GM19452 (cell line): ENCODE measurements around the gene ENTPD2.
"Not testable (repeated sequence)": the region's sequence is repeated elsewhere in the genome, so short reads cannot be mapped to it uniquely, and the experiment has no call there.

Experiments used
- ATAC-seq: cut with Tn5 transposase; IDR thresholded peaks from one replicate; pipeline ENCODE4 v1.9.1; 2021; ENCODE audit not compliant: unreplicated experiment

Gene ENTPD2

DNA sequence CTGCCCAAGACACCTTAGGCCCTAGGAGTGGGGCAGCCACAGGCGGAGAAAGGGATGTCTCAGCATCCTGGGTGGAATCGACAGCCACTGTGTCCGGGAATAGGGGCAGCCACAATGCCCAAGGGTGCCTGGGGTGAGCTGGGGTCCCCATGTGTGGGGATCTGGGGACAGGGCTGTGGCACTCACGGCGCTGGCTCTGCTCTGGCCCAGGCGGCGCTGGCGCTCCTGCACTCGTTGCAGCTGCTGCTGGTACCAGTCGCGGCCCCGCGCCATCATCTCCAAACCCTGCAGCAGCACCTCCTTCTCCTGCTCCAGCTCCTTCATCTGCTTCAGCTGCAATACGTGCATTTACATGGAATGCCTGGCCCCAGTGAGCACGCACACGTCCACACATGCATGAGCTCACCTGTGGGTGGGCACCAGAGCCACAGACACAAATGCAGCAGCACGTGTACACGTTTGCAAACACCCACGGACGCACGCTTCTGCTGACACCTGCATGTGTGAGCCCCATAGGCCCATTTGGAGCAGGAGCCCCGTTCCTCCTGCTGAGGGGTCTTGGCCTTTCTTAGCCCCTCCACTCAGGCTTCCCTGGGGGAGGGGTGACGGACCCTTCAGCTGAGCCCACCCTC, 11.6 kb upstream of the ENTPD2 start:
- ATAC-seq, result no peak

DNA sequence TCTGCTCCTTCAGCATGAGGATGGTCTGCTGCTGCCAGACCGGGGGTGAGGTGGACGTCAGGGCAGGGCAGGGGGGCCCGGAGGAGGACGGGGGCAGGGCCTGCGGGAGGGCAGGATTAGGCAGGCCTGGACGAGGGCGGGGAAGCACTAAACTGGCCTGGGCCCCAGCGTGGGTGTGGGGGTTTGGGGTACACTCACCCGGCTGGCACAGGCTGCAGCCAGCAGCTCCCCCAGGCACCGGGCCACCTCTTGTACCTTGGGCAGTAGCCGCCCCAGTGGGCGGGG, 11.0 kb upstream of the ENTPD2 start:
- ATAC-seq, result no peak

DNA sequence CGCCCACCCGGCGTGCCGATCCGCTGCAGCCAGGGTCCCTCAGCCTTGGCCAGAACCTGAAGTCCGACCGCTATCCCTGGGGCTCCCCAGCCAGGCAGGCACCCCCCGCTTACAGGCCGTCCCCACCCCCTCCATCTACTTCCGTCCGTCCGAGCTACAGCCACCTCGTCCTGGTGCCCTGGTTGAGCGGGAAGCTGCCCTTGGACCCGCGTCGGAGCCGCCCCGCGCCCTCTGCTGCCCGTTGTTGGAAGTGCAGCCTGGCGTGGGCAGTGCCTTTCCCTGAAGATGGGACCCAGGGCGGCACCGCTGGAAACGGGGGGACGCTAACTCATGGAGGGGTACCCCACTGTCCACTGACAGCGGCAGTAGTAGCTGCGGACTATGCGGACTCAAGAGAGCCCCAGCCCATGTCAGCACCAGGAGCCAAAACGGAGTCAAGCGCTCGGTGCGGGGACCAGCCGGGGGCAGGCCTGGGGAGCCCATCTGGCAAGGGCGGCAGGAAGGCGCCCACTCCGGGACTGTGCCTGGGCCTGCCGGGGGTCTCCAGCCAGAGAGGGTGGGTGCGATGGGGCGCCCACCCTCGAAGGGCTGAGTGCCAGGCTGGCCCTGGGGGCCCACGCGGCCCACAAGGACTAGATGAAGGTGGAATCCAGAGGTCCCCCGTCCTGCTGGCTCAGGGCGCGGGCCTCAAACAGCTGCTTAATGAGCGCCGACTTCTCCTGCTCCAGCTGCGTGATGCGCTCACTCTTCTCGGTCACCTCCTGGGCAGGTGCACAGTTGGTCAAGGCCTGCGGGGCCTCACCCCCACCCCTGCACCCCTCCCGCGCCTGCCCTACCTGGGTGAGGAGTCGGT, 10.4 kb upstream of the ENTPD2 start:
- ATAC-seq, result no peak

- ATAC-seq, result no peak
Observed at GRCh38 chr9:137063311-137064026, 9.6 kb upstream of the ENTPD2 start.

DNA sequence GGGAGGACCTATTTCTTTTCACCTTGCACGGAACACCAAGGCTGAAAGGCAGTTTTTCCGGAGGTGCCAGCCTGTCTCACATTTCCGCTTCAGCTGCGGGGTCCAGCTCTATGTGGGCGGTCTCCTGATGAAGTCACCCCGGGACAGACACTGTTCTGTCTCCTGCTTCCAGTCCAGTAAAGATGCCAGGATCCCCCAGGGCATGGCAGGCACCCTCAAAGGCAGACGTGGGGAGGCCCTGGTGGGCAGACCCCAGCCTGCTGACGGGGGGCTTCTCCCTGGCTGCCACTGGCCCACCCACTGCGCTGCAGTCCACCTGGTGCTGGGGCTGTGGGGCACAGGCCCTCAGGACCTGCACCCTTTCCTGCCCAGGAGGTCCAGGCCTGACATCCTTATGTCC, 8.9 kb upstream of the ENTPD2 start:
- ATAC-seq, result not testable (repeated sequence)

DNA sequence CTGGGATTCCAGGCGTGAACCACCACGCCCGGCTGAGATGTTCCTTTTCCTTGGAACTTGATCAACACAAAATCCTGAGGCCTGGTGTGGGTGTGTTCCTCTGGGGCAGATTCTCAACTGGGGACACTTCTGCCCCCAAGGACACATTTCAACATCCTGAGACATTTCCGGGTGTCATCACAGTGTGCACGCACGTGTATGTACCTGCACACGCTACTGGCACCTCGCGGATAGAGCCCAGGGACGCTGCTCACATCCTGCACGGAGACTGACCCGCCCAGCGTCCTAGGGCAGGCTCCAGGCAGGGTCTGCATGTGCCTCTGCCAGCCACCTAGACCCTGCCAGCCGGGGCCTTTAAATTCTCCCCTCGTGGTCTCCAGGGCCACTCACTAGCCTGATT, 8.5 kb upstream of the ENTPD2 start:
- ATAC-seq, result no peak

DNA sequence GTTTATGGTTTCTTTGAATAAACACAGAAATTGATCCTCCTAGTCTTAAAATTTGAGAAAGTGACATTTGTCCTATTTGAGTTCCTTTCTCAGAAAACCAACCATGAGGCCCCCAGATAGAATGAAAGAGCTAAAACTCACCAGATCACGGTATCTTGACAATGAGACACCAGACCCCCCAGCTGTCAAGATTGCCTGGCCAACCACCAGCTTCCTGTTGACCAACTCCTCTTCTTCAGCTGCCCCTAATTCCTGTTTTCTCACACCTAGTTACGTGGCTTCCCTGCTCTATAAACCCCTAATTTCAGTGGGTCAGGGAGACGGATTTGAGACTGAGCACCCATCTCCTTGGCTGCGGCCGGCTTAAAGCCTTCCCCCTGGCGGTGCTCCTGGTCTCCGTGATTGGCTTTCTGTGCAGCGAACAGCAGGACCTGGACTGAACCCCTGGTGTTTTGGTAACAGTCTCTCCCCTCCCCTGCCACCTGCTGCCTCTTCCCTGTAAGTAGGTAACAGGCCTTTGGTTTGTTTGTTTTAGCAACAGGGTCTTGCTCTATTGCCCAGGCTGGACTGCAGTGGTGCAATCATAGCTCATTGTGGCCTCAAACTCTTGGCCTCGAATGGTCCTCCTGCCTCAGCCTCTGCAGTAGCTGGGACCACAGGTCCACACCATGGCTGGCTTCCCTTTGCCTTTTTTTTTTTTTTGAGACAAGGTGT, 4.8 kb upstream of the ENTPD2 start:
- no peak for ATAC-seq

DNA sequence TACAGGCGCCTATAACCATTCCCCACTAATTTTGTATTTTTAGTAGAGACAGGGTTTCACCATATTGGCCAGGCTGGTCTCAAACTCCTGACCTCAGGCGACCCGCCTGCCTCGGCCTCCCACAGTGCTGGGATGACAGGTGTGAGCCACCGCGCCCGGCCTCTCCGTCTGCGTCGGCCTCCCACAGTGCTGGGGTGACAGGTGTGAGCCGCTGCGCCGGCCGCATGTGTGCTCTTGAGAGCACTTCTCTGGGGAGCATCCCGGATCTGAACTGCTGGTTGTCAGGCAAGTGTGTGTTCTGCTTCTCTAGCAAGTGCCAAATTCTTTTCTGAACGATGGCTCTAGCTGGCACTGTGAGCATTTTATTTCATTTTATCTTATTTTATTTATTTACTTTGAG, 3.7 kb upstream of the ENTPD2 start:
- ATAC-seq, result no peak

DNA sequence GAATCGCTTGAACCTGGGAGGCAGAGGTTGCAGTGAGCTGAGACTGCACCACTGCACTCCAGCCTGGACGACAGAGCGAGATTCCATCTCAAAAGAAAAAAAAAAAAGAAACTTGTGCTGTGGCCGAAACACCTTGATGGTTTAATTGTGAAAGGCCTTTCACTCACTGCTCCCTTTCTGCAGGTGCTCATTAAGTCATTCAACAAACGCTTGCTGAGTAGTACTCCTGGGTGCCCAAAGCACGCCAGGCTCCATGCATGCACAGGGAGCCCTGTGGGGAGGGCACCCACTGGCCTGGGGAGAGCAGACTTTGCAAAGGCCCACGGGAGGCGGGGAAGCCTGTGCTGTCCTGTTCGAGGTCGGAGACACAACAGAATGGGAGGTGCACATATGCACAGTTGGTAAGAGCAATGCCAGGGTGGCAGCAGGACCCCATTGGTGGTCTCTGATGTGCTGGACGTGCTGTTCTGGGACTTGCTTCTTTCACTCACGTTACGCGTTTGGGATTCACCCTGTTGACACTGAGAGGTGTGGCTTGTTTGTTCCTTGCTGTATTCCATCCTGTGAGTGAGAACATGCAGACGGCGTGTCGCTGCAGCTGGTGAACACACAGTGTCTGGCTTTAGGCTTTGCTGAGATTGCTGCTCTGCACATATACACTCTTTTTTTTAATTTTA, 3.0 kb upstream of the ENTPD2 start:
- no peak for ATAC-seq

- ATAC-seq, result no peak
Observed at GRCh38 chr9:137055385-137056364, 1.8 kb upstream of the ENTPD2 start.

DNA sequence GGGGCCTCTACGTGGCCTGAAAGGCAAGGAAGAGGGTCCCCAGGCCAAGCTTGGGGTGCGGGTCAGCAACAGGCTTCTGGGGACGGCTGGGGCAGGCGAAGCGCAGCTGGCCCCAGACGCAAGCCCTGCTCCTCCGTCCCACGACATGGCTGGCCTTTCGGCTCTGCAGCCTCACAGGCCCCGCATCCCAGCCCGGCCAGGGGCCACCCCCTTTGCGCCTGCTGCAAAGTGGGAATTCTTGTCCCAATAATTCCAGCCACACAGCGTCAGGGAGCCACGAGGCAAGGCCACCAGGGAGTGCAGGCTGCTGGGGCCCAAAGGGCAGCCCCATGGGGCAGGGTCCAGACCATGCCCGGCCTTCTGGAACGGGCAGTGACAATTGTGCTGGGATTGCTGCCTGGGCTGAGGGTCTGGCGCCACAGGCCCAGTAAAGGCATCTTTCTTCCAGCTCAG, 1.1 kb upstream of the ENTPD2 start:
- no peak for ATAC-seq

- ATAC-seq, result no peak
Observed at GRCh38 chr9:137052998-137053943, 590 bp downstream of the ENTPD2 start.

GRCh38 chr9:137052293-137052692, 1.6 kb downstream of the ENTPD2 start:
- no peak for ATAC-seq

- no peak for ATAC-seq
Observed at GRCh38 chr9:137051145-137051724, 2.6 kb downstream of the ENTPD2 start.

DNA sequence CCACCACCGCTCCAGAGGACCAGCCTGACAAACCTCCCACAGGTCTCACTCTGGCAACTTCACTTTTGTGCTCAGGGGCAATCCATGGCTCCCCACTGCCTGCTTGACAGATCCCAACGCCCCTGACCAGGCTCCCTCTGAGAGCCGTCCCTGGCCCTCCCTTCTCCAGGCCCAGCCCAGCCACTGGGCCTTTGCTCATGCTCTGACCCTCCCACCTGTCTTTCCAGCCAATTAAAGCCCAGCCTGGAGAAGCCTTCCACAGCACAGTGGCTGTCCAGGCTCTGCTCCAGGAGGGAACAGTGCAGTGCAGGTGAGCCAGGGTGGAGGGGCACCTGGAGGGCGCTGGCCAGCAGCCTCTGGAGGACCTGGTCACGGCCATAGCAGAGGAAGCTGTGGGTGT, 3.3 kb downstream of the ENTPD2 start:
- ATAC-seq, result no peak

GRCh38 chr9:137049544-137050449, 4.1 kb downstream of the ENTPD2 start:
- ATAC-seq, result no peak
